Fibroblast of skin of left quadriceps (primary cell): Measurements from ENCODE around the gene NTM.
A peak's percentile ranks its signal among the peaks of the same experiment; 100 is the strongest.

Experiments used
- DNase-seq, 2 experiments: peaks; one replicate each; pipeline ENCODE4 v3.0.0-alpha.2; 2013; ENCODE audit warnings: low read depth in 2 of 2

NTM gene

DNA sequence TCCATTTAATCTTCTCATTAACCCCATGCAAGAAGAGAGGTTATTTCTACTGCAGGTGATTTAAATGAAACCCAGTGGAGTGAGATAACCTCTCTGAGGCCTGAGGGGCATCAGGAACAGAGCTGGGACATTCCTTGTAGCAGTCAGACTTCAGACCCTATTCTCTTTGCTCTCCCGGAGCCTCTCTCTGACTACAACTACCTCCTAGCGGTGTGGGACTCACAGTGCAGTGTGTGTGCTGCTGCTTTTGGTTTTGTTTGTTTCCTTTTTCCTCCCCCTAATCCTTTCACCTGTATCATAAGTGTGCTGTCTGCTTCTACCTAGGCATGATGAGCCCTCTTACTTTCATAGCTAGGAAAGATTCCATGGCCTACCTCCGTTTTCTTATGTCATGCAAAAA, 769.6 kb downstream of the NTM start:
- DNase-seq = no peak

GRCh38 chr11:132142121-132142520, 771.7 kb downstream of the NTM start:
- no peak for DNase-seq

GRCh38 chr11:132142554-132142953, 772.1 kb downstream of the NTM start:
- no peak for DNase-seq

DNA sequence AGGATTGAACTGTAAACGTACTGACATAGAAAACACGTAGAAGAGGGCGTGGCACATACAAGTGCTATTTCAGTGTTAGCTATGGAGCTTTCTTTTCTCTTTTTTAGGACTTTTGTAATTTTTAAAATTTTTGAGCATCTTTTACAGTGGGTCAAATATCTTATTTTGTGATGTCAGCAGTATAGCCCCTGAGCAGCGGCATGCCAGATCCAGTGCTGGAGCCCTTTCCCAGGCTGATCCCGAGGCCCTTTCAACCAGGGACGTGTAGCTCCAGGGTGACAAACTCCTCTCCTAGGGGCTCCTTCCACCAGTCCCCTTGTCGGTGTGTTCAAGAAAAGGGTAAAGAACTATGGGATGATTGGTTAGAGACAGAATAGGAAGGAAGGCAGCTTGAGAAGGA, 777.0 kb downstream of the NTM start:
- no peak for DNase-seq

- no peak for DNase-seq
Measured at GRCh38 chr11:132154781-132155180, 784.4 kb downstream of the NTM start.

- no peak for DNase-seq
Measured at GRCh38 chr11:132158091-132158490, 787.7 kb downstream of the NTM start.

GRCh38 chr11:132158696-132159095, 788.3 kb downstream of the NTM start:
- no peak for DNase-seq

GRCh38 chr11:132161403-132162078, 791.1 kb downstream of the NTM start:
- DNase-seq = no peak

DNA sequence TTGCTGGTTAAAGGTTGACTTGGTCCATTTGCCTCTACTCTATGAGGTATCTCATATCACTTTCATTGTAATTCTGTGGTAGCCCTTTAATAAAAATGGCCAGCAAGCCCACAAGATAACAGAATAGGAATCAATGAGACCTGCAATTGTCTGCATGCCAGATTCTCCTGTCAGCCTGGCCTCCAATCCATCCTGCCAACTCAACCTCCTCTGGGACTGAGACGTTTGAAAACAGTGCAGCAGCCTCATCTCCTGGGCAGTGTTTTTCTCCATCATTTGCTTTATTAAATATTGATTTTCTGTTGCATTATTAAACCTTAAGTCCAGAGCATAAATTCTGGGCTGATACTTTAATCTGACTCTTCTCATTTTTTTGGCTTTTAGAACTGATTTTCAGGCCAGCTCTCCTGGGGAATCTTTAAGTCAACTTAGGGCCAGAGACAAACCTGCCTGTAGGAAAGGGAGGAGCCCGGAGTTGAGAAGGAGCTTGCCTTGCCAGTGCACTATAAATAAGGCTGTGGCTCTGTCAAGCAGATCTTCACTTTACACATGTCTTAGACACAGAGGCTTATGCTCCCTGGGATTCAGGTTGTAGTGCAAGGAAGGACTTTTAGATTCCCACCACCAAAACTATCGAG, 798.0 kb downstream of the NTM start:
- no peak for DNase-seq

DNA sequence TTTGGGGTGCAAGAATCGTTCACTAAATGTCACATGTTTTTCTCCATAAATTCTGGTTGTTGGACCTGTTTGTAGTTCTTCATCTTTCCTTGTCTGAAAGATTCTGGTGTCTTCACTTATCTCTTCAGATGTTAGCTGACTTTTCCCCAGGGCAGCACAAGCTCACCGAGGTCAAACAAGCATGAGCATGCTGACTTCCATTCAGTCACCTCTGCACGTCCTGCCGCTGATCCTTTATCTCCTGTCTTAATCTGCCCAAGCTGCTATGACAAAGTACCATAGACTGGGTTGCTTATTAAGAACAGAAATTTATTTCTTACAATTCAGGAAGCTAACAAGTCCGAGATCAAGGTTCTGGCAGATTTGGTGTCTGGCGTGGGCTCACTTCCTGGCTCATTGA, 800.6 kb downstream of the NTM start:
- no peak for DNase-seq

GRCh38 chr11:132174362-132175255, 804.2 kb downstream of the NTM start:
- DNase-seq = no peak

DNA sequence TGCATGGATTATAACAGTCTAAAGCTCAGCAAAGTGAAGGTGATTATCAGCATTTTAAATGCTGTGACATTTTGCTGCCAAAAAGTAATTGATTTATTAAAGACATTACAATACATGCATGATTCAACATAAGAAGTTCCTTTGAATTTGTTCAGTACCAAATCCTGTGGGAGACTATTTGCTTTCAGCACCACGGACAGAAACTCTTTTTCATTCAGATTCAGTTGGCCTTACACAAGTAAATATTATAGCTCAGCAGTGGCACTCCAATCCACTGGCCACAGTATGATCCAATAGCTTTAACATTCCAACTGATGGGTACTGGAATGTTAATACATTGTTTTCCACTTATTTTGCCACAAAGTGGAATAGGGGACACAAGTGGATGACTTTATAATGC, 806.7 kb downstream of the NTM start:
- peak; percentile 32 to 42 for DNase-seq

DNA sequence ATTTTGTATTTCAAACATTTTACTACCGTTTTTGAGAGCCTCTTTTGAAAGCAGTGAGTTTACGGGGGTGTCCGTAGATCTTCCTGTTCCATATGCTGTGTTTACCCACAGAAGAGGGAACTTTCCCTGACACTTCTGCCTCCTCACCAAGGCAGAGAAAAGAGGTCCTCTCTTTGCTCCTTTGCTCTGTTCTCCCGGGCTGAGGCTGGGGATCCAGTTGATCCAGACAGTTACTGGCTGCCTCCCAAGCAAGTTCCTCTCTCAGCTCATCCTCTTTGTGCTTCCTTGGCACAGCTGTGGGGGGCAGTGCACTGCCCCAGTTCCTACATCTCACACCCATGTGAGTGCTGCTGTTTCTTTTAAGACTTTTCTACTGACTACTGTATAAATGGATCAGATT, 813.7 kb downstream of the NTM start:
- DNase-seq = no peak

DNA sequence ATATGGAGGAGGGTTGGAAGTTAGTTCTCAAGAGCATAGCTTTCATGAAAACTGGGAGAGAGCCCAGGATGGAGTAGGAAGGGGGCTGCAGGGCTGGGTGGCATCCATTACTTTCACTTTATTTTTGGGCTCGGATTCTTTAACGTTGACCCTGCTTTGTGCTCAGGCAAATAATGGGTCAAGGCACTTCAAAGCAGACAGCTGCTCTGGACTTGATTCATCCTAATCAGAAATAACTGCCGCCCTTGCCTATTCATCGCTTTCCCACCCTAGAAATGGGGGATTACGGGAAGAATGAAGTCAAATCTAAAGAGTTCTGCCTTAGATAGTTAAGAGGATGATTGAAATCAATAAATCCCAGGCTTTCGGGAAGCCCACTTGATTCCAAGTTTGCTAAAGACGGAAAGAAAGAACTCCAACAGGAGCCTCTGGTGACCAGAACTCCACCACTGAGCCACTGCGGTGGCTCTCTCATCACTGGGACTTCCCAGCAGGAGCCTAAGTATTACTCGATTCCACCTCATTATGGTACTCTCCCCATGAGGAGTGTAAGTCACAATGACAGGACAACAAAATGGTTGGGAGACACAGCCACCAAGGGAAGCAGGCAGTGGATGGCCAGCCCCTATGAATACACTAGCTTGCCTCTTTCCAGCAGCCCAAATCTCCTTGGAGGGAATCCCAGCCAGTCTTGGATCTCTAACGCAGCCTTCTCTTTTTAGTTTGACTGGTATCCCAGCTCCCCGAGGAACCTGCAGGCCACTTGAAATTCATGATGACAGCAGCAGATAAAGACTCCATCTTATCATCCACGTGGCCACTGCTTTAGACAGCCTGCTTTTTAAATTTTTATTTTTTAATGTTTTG, 815.5 kb downstream of the NTM start:
- no peak for DNase-seq

DNA sequence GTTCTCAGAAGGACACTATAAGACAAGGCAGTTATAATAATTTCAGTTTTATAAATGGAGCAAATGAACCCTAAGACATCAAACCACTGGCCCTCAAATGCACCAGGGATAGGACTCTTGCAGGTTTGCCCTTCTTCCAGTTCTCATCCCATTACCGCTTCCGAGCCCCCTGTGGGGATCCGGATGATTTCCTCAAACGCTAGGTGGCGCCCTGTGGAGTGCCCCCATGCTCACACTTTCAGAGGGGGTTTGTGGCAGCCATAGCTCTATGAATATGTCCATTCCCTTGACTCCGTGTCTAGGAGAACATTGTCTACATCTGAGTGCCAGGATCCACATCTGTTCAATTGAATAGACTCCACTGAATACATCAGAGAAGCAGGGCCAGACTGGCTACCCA, 816.3 kb downstream of the NTM start:
- no peak for DNase-seq

DNA sequence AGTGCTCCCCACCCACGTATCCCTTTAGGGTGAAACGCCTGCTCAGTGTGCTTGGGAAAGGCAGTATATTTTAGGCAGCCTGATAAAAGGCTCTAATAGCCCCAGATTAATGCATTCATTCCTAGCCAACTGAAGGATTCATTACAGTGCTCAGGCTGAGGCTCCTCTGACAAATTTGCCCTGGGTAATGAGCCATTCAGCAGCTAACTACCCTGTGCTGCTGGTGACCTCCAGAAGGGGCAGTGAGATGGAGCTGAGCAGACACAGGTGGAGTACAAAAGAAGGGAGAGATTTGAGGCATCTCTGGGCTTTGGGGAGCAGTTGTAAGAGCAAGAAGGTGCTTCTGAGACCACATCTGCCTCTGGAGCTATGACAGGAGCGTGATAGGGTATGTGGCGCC, 817.0 kb downstream of the NTM start:
- no peak for DNase-seq

GRCh38 chr11:132187814-132188213, 817.4 kb downstream of the NTM start:
- DNase-seq = peak; percentile 16 to 27

DNA sequence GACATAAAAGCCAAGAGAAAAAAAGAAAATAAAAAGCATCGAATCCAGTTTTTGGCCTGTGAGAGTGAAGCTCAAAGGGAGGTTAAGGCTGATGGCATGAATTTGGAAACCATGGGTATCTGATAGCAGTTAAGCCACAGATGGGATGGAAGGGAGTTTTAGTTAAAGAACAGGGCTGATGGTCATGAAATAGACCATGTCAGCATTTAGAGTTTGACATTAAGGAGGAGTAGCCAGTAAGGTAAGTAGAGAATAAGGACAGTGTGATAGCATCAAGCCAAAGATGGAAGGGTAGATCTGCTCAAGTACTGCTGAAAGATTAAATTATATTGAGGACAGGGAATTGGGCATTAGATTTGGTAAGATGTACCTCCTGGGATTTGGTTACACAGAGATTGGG, 826.5 kb downstream of the NTM start:
- DNase-seq = no peak

DNA sequence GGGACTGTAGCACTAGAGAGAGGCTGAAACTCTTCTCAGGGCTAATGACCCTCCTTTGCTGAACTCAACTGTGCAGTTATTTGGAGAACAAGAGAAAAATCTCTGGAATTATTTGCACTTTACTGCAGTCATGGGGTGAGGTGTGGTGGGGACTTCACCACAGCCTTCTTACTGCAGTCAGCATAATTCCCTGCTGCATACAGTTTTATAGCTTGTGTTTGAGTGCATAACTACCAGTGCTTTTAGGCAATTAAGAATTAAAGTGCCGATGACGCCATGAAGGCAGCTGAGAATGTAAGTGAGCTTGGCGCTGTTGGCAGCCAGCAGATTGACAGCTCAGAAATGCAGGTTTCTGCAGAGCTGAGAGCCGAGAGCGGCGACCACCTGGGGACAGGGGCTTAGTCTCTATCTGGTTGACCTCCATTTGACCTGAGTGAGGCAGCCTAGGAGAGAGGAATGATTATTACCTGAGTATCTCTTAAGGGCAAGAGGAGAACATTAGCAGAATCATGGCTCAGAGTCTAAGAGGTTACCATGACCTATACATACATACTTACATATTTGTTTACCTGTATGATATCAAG, 830.0 kb downstream of the NTM start:
- no peak for DNase-seq

- DNase-seq = peak; percentile 32 to 41
Measured at GRCh38 chr11:132202621-132203020, 832.2 kb downstream of the NTM start.

GRCh38 chr11:132205006-132205405, 834.6 kb downstream of the NTM start:
- no peak for DNase-seq
